Astrocyte of the cerebellum (primary cell): Measurements from ENCODE around the gene TBC1D22A.
"Not testable (repeated sequence)": the region's sequence is repeated elsewhere in the genome, so short reads cannot be mapped to it uniquely, and the experiment has no call there.

ENCODE experiments used
- DNase-seq: peaks from one replicate; pipeline ENCODE4 v3.0.0-alpha.2; 2011; ENCODE audit warnings: low read depth
- H3K4me3 ChIP-seq: 2 replicates; pipeline ENCODE4 v1.5.1; 2011; ENCODE audit warnings: mild to moderate bottlenecking, low read depth, low read length, moderate library complexity
- CTCF ChIP-seq: IDR thresholded peaks from 2 replicates; pipeline ENCODE4 v1.5.1; 2012; ENCODE audit warnings: low read length, low read depth, moderate library complexity, mild to moderate bottlenecking; ENCODE audit errors: missing control alignments
- in situ Hi-C: cut with HindIII; loops from 2 replicates; pipeline ENCODE4 v1.10.0; 2017; ENCODE audit warnings: low sequenced_read_pairs

The TBC1D22A gene

GRCh38 chr22:46781291-46781690 is 18.8 kb downstream of the TBC1D22A start:
- TF ChIP-seq CTCF: no peak
- no peak for DNase-seq
- in situ Hi-C loops: no loop called here

GRCh38 chr22:46782200-46782599 is 19.8 kb downstream of the TBC1D22A start:
- H3K4me3 ChIP-seq, DNase-seq, in situ Hi-C loops: not testable (repeated sequence)

More at GRCh38 chr22:46781291-46781690, 18.8 kb downstream of the TBC1D22A start:
- no peak overlapping the region for H3K4me3 ChIP-seq

- H3K4me3 ChIP-seq: no peak overlapping the region
- no peak for DNase-seq
- no peak for TF ChIP-seq CTCF
- in situ Hi-C loops: no loop called here
Measured at GRCh38 chr22:46783721-46784120, 21.3 kb downstream of the TBC1D22A start.

GRCh38 chr22:46788441-46789172 is 26.2 kb downstream of the TBC1D22A start:
- DNase-seq: no peak
- H3K4me3 ChIP-seq: no peak overlapping the region
- in situ Hi-C loops: no loop called here
- TF ChIP-seq CTCF: no peak

- DNase-seq: no peak
- no peak overlapping the region for H3K4me3 ChIP-seq
- TF ChIP-seq CTCF: no peak
- in situ Hi-C loops: no loop called here
Measured at GRCh38 chr22:46789992-46790391, 27.5 kb downstream of the TBC1D22A start.

GRCh38 chr22:46791201-46791731 is 28.8 kb downstream of the TBC1D22A start:
- DNase-seq: no peak
- no peak for TF ChIP-seq CTCF
- no peak overlapping the region for H3K4me3 ChIP-seq
- in situ Hi-C loops: no loop called here

GRCh38 chr22:46792061-46792796 is 29.8 kb downstream of the TBC1D22A start:
- no peak for TF ChIP-seq CTCF
- in situ Hi-C loops: no loop called here
- no peak for DNase-seq
- H3K4me3 ChIP-seq: no peak overlapping the region
